T-helper 1 cell (primary cell): ENCODE results near the gene PIF1.

ENCODE experiments used
- DNase-seq, 5 donors: peaks; one replicate each; pipeline ENCODE4 v3.0.0-alpha.2; 2012 to 2020
- total RNA-seq, 4 donors: gene quantifications; one replicate each; lab custom pipeline; 2026; lab: John Stamatoyannopoulos, UW

The PIF1 gene, protein sequence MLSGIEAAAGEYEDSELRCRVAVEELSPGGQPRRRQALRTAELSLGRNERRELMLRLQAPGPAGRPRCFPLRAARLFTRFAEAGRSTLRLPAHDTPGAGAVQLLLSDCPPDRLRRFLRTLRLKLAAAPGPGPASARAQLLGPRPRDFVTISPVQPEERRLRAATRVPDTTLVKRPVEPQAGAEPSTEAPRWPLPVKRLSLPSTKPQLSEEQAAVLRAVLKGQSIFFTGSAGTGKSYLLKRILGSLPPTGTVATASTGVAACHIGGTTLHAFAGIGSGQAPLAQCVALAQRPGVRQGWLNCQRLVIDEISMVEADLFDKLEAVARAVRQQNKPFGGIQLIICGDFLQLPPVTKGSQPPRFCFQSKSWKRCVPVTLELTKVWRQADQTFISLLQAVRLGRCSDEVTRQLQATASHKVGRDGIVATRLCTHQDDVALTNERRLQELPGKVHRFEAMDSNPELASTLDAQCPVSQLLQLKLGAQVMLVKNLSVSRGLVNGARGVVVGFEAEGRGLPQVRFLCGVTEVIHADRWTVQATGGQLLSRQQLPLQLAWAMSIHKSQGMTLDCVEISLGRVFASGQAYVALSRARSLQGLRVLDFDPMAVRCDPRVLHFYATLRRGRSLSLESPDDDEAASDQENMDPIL
- total RNA-seq: 0.59 to 1.2 (median 0.92) reads per million in 4 donors

DNA sequence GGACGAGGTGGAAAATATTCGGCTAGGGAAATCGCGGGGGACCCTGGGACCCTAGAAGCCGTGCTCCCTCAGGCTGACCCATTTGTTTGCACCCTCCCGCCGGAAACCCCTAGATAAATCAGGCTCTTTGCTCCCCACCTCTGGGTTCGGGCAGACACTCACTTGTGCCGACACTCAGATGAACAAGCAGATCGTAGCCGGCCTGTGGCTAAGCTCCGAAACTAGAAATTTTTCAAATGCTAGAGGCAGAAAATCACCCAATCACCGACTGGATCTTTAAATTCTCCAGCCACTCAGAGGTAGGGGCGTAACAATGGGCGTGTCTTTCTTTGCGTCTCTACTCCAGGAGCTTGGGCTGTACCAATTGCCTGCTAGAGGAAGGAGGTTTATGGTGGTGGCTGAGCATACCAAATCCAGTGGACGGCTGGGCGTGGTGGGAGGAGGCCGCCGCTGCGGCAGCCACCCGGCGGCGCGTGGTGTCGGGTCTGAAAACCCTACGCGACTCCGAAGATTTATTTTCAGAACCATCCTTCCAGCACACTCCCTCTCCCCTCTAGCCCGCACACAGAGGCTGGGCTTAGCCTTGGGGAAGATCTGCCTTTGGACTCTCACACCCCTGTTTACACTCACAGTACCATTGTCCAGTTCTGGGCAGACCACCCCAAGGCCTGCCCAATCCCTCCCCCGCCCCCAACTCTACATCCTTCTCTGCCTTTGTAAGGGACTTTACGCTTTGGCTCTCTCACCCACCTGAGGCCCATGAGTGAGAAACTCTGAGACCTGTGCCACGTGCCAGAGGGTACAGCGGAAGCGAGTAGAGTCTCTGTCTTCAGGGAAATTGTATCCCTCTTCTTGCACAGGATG lies at the start of gene PIF1:
TSS of gene PIF1 (minus strand) at position 217 of the 864 bp plus-strand sequence. CDS start 1,312 bp downstream, outside the sequence.
- DNase-seq: peak; percentile 69 to 98 (median 85)

DNA sequence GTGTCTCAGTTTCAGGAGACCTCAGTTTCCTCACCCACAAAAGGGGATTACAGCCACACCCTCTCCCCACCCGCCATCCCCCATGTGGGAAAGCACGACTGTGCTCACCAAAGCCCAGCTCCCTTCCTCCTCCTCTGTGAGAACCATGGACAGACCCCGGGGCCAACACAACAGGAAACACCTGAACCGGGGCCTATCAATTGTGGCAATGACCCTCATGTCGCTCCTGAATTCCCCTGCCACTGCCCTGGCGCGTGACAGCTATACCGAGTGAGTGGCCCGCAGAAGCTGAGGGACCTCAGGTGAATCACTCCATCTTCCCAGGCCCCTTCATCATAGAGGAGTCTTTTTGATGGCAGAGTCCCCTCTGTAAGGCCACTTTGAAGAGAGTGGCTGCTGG lies 44.9 kb upstream of the PIF1 start:
- no peak for DNase-seq

DNA sequence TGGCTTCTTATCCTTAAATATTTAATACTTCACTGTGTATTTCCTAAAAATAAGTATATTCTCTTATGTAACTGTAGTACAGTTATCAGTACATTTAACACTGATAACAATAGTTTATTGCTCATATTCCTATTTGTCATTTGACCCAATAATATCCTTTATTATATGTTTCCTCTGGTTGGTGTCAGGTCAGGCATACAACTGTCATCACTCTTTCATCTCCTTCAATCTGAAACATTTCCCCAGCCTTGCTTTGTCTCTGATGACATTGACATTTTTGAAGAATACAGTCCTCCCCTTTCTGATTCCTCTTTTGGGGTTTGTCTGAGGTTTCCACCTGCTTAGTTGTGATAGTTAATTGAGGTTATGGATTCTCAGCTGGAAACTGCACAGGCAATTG lies 44.1 kb upstream of the PIF1 start:
- no peak for DNase-seq

DNA sequence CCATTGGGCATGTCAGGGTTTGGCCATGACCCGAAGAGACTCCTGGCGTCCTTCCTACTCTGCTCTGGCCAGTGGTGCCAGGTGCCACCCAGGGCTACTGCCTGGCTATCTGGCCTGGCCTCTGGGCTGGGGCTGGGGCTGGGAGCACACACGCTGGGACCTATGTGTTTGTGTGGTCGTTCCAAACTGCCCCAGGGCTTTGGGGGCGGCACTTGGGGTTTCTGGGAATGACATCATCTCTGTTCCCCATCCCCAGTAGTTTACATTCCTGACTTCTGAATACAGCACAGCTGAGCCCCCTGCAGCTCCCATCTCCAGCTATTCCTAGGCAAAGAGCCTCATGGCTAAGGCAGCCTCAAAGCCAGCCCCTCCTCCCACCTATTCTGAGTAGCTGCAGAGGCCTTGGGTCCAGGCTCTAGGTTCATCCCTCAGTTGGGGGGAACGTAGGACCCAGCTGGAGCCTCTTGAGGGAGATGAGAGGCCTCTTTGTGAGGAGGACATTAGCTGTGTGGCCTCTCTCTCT lies 40.6 kb upstream of the PIF1 start:
- no peak for DNase-seq

DNA sequence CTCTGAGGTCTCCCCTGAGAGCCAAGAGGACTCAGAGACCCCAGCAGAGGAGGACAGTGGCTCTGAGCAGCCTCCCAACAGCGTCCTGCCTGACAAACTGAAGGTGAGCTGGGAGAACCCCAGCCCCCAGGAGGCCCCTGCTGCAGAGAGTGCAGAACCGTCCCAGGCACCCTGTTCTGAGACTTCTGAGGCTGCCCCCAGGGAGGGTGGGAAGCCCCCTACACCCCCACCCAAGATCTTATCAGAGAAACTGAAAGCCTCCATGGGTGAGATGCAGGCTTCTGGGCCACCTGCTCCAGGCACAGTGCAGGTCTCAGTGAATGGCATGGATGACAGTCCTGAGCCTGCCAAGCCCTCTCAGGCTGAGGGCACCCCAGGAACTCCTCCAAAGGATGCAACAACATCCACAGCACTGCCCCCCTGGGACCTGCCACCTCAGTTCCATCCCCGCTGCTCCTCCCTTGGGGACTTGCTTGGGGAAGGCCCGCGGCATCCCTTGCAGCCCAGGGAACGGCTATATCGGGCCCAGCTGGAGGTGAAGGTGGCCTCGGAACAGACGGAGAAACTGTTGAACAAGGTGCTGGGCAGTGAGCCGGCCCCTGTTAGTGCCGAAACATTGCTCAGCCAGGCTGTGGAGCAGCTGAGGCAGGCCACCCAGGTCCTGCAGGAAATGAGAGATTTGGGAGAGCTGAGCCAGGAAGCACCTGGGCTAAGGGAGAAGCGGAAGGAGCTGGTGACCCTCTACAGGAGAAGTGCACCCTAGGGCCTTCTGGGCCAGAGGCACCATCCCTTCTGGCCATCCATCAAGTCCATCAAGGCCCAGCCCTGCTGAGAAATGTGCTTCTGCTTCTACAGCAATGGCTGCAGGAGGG lies 39.9 kb upstream of the PIF1 start:
- DNase-seq: no peak

DNA sequence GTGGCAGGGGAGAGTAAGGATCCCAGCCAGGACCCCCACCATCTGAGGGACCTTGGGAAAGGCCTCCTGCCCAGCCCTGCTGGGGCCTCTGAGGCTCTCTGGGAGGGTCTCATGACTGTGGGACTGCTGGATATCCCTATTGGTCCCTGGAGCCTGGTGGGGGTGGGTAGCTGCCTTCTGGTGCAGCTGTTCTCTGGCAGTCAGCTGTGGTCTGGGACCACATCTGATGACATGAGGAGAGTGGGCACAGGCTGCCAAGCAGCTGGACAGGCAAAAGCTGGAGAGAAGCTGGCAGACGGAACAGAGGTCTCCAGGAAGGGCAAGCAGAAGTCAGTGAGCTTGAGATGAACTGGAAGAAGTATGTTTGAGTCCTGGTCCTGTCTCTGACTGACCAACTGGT lies 38.6 kb upstream of the PIF1 start:
- no peak for DNase-seq

DNA sequence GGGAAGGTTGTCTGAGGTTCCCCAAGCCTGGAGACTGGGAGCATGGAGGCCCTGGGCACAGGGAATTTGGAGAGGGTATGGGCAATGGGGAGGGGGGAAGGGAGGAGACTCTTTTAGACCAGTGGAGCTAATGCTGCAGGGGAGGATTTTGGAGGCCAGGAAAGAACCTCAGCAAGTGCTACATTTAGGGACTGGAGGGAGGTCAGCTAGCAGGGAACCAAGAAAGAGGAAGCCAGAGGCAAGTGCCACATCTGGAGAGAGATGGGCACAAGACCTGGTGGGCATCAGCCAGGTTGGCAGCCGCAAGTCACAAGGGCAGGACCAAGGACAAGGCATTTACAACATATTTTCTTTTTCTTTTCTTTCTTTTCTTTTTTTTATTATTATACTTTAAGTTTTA lies 37.0 kb upstream of the PIF1 start:
- no peak for DNase-seq

DNA sequence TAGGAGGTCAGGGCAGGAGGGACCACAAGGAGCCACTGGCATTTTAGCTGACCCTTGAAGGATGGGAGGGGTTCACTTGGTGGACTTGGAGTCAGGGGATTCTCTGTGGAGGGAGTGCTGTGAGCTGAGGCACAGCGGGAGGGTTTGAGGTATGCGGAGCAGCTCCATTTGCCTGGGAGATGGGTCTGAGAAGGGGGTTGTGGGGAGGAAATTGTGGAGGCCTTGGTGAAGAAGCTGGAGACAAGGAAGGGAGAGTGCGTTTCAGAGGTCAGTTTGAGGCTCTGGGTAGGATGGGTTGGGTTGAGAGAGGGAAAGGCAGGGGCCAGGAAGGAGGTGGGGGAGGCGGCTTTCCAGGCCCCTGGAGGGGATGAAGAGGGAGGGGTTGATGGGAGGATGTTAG lies 36.5 kb upstream of the PIF1 start:
- DNase-seq: no peak

DNA sequence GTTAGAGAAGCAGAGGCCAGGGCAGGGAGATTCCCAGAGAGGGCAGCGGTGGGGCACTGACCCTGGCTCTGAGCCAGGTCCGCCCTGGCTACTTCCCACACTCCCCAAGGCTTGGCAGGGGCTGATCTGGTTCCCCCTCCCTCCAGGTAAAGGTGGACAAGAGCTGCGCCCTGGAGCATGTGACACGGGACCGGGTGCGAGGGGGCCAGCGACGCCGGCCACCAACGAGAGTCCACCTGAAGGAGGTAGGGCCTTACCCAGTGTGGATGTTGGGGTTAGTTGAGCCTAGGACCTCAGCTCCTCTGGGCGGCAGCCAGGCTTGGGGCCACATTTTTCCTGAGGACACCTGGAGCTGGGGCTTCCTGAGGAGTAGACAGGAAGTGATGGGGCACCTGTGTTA lies 35.9 kb upstream of the PIF1 start:
- no peak for DNase-seq

DNA sequence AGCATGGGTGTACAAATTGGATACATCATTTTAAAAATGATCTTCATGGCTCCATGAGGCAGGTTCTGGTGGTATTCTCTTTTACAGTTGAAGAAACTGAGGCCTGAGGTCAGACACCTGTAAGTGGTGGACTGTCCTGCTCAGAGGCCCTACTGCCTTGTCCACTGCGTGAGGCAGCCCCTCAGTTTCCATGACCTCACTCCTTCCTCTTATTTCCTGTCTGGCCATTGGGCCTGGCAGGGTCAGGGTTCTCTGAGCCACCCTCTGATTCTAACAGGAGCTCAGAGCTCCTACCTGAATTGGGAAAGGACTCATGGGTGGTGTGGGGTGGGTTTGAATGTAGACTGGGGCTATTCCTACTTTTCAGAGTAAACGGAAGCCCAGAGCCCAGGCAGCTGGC lies 33.8 kb upstream of the PIF1 start:
- no peak for DNase-seq

DNA sequence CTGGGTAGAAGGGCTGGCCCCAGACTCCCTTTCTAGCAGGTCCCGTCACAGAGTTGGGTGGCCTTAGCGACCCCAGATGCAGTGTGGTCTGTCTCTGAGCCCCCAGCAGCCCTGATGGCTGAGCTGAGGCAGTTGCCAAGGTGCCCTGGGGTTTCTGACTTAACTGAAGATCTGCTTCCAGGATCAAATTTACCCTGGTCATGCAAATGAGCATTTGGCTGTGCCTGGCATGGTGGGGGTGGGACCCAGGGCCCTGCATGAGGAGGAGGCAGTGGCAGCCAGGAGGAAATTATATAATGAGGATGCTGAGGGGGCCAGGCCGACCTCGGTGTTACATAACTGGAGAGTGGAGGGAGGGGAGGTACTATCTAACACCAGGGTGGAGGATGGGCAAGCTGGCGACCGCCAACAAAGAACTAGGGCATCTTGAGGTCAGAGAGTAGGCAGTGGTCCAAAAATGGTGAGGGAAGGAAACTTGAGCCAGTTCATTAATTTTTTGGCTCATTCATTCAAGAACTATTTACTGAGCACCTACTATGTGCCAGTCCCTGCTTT lies 32.7 kb upstream of the PIF1 start:
- DNase-seq: no peak

DNA sequence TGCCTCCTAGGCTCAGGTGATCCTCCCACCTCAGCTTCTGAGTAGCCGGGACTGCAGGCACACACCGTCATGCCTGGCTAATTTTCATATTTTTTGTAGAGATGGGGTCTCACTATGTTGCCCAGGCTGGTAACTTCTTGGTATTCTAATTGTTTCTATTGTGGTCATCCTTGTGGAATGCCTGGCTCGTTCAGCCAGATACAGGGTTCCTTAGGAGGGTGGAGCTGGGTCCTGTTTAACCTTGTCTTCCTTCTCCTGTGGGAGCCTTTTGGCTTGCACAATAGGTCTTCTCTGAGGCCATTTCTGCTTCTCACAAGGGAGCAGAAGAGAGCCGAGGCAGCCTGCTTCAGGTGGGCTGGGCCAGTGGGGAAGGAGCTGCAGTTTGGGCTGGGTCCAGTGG lies 32.0 kb upstream of the PIF1 start:
- no peak for DNase-seq

DNA sequence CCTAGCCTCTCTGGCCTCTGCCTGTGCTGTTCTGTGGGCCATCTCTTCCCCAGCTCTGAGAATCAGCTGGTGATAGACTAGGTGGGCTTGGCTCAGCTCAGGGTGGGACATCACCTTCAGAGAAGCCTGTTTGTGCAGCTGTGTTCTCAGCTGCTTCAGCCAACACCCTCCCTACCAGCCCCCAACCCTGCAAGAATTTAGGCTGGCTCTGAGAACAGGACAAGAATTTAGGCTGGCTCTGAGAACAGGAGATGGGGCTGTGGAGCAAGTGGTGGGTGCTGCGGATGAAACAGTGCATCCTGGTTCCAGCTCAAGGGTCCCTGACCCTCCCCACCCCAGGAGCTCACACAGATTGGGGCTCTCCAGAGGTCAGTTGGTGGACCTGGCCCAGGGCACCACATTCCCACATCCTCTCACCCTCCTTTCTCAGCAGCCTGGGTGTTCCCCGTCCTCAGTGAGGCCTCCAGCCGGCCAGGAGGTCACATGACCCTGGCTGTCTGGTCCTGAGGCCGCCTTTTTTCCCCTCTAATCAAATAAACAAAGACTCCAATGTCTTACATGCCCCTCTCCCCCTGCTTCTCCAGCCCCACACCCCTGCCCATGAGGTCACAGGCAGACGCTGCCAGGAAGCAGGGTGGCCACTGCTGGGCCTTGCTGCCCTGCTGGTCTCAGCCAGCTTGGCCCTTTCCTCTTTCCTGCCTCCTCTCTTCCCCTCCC lies 31.1 kb upstream of the PIF1 start:
- no peak for DNase-seq

DNA sequence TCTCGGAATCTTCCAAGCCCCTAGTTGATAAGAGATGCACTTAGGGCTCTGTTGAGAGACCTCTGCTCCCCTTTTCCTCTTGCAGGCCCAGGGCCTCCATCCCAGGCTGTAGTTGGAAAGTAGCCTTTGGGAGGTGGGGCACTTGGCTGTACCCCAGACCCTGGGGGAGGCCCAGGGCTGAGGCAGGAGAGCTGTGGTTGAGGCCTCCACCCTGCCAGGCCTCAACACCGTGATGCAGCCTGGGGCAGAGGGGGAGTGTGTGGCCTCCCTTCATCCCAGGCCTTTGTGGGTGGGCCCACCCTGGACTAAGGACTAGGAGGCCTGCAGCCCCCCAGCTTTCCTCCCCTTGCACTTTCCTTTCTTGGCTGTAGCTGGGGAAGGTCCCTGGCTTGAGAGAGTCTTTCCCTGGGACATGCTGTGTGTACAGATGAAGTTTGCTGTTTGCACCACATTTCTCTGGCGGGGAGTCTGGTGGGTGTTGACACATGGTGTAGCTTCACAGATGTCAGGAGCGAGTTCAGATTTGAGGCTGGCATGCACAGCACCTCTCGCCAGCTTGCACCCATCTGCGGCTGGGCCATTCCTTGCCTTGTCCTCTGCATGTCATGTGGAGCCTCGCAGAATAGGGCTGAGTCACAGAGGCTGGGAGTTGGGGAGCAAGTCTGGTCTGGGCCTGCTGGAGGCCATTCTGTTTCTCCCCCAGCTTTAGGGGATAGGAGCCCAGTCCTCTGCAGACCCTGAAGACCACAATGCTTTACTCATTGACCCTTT lies 29.9 kb upstream of the PIF1 start:
- DNase-seq: no peak

DNA sequence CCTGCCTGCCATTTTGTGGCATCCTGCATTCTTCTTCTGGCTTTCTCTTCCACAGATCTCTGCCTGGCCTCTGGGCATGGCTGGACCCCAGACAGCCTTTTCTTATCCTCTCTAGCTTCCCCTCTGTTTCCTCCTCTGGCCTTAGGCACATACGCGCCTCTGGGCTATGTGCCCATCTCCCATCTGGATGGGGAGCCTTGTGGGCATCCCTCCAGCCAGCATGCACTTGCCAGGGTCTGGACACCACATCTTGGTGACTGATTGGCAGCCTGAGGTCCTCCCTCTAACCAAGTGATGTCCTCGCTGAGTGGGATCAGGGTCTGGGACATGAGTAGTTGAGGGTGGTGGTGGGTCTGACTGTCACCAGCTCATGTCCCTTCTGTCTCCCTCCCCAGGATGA lies 29.1 kb upstream of the PIF1 start:
- DNase-seq: no peak

DNA sequence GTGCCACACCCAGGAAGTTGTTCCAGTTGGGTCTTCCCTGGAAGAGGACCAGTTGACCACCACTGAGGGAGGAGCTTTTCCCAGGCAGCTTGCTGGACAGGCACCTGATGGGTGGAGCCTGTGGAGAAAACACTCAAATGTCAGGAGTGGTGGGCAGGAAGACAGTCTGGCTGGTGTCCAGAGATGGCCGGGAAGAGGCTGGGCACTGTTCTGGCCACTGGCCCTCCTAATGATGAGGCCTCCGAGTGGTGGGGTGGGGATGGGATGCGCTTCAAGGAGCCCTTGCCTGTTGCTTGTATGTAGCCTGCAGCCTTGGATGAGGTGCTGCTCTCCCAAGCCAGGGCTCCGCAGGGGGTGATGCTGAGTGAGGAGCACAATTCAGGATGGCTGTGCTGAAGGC lies 28.6 kb upstream of the PIF1 start:
- no peak for DNase-seq

DNA sequence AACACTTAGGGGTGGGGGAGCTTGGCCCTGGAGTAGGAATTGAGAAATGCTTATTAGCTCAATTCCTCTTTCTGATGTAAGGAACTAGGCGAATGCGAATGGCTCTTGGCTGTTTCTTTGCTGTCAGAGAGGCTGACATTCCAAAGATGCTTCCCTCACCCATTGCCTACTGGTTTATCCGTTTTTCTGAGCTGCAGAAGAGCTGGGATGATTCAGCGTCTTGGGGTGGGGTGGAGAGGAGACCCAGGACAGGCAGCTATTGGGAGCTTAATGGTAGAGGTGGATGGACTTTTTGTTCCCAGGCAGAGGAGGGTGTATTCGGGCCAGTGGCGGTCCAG lies 26.0 kb upstream of the PIF1 start:
- DNase-seq: no peak

DNA sequence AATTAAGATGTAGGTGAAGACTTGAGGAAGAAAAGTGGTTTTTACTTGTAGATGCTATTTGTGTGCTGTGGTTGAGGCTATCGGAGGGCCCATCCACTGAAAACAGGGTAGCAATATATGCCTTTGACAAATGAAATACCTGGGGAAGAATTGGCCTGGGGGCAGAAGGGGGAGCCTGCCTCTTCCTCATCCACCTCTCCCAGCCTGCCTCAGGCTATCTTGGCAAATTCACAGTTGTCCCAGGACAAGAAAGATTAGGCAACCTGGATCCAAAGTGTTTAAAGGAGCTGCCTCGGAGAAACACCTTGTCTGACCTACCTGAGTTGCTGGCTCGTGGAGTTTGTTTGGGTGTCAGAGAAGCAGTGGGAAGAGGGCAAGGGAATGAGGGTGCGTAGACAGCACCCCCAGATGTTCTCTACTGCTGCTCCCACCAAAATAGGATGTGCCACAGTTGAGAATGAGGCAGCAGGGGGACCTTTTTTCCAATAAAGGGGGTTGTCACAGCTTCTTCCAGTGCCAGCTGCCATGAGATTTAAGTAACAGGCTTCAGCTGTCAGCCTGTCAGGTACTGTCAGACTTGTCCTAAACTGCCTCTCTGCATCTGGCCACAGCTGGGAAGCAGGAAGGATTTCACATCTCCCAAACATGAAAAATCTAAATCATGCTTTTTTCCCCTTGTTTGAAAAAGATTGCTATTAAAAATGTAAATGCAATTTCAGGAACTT lies 25.5 kb upstream of the PIF1 start:
- DNase-seq: no peak

DNA sequence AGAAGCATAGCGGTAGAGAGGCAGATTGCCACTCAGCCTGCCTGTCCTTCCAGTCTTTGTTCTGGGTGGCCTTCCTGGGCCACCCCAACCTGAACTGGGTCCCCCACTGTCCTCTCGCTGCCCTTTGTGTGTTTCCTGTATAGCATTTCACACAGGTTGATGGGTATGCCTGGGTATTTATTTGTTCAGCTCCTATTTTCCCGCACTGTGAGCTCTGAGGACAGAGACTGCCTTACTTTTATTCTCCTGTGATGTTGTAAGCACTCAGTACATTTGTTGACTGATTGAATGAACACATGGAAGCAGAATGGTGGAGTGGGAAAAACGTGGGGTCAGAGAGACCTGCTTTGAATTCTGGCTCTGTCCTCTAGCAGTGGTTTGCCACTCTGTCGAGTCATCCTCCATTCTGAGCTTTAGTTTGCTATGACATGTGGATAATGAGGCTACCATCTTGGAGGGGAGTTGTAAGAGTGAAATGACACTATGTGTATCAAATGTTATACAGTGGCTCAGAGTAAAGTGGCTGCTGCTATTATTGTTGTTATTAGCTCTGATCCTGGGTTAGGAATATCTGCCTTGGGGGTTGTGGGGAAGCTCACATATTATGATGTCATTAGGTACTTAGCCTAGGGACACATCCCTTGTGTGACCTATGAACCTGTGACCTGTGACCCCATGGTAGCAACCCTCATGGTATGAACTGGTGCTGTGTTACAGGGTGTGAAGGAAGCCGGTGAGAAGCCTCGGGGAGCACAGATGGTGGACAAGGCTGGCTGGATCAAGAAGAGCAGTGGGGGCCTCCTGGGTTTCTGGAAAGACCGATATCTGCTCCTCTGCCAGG lies 22.6 kb upstream of the PIF1 start:
- no peak for DNase-seq
